D721Med (cell line): Measurements from ENCODE around the gene FOXO1.
A peak's percentile ranks its signal among the peaks of the same experiment; 100 is the strongest.

Experiments used
- DNase-seq: peaks from one replicate; pipeline ENCODE4 v3.0.0; 2011; ENCODE audit warnings: low spot score; ENCODE audit not compliant: insufficient read length
- FAIRE-seq: peaks from 2 replicates; lab custom pipeline; 2011; peaks lifted over from hg19 to GRCh38; lab: Jason Lieb, UNC
- TF ChIP-seq, protein P1 (sequence below): IDR thresholded peaks from 2 replicates; pipeline ENCODE4 v1.5.1; 2012; ENCODE audit warnings: mild to moderate bottlenecking, control low read depth; ENCODE audit not compliant: insufficient read depth; ENCODE audit errors: missing control alignments

The FOXO1 gene

DNA sequence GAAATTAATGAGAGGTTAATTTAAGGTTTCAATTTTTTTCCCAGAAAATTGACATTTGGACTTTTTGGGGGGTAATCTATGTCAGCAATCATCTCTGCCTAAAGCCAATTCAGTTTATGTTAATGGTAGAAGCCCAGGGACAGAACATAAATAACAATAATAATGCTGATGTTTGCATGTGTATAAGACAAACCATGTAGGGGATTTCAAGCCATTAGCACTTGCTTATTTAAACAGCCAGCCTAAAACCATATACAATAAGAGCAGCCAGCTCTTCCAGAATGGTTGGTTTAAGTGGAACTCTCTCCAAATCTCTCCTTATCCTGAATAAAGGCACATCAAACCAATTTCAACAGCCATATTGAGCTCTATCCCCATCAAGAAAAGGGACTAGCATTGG, 7.0 kb upstream of the FOXO1 start:
- DNase-seq = no peak
- TF ChIP-seq, protein P1, sequence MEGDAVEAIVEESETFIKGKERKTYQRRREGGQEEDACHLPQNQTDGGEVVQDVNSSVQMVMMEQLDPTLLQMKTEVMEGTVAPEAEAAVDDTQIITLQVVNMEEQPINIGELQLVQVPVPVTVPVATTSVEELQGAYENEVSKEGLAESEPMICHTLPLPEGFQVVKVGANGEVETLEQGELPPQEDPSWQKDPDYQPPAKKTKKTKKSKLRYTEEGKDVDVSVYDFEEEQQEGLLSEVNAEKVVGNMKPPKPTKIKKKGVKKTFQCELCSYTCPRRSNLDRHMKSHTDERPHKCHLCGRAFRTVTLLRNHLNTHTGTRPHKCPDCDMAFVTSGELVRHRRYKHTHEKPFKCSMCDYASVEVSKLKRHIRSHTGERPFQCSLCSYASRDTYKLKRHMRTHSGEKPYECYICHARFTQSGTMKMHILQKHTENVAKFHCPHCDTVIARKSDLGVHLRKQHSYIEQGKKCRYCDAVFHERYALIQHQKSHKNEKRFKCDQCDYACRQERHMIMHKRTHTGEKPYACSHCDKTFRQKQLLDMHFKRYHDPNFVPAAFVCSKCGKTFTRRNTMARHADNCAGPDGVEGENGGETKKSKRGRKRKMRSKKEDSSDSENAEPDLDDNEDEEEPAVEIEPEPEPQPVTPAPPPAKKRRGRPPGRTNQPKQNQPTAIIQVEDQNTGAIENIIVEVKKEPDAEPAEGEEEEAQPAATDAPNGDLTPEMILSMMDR = no peak
- no peak for FAIRE-seq

DNA sequence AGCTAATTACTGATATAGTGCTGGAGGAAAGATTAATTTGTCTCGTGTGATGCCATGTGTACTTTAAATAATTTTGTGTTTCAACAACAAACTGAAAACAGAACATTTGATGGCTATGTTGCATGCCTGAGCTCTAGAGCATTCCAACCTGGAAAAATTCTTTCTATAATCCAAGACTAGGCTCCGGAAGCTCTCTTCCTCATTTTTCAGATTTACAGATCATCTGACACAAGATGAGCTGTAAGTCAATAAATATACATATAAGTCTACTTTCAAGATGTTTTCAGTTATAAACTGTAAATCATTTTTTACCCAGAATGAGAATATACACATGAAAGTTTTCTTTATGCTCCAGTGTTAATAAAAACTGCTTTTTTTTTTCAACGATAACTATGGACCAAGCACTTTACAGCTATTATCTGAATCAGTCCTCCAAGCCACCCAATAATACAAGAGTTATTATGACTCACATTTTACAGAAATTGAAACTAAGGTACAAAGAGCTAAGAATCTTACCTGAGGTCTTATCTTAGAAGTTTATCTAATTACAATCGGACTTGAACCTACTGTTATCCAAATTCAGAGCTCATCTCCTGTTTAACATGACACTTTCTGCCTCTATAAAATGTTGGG, 6.4 kb upstream of the FOXO1 start:
- DNase-seq (no peak), FAIRE-seq (no peak)
- TF ChIP-seq, protein P1 = no peak

DNA sequence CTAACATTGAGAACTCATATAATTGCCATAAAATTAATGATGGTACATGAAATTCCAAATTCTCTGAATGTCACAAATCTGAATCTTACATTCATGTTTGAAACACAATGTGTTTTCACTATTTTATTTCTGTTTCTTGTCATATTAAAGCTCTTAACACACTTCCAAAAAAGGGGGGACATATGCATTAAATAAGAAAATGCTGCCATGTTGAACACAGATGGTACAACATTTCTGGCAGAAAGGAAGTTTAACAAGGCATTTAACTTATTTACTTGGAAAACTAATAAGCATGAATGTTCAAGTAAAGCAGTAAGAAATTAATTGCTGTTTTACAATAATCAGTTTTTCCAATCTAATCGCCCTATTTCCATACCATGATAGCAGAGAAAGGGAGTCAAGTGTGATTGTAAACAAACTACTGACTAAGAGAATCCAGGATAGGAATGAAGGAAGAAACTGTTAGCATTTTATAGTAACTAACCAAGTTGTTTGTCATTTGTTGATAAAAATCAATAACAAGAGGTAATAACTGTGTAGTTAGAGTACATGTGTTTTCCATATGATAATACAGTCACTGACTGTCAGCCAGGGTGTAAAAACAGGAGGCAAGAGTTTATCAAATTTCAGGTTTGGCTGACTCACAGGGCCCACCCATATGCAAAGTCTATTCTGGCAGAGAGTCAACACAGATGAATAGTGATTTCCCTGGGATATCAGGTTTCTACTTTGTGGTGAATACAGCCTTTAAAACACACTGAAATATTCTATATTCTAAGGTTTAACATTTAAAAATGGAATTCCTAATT, 5.7 kb upstream of the FOXO1 start:
- DNase-seq (no peak), FAIRE-seq (no peak)
- TF ChIP-seq, protein P1 = no peak

DNA sequence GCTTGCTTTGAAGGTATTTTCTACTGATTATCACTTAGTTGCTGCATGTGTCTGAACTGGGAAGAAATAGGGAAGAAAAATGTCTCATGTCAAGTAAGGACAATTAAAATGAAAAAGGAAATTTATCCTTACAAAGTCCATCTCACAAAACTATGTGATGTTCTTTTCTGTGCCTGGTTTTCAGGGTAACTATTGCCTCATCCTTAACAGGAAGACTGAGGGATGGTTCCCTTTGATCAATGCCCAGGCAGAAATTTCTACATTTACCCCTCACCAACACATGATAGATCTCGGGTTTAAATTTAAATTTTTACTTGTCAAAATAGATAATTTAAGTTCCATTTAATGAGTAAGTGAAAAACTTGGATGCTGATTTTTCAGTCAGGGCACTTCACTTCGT, 3.9 kb upstream of the FOXO1 start:
- FAIRE-seq (no peak), DNase-seq (no peak)
- TF ChIP-seq, protein P1 = no peak

DNA sequence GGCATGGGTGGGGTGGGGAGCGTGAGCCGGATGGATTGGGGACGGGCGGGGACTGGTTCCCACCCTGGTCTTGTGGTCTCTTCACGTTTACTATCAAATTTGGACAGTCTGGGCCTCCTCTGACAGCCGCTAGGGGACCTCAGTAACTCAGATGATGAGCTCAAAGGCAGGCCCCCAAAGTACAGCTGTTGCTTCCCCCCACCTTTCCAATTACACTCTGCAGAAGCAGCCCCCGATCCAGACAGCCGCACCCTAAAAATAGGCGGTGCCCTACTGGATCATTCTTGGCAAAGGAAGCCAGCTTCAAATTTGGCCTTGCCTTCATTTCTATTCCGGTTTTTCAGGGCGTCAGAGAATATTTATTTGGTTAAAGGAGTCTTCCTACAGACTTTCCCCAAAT, 1.9 kb upstream of the FOXO1 start:
- FAIRE-seq = no peak
- DNase-seq = no peak
- TF ChIP-seq, protein P1 = peak; percentile 42

DNA sequence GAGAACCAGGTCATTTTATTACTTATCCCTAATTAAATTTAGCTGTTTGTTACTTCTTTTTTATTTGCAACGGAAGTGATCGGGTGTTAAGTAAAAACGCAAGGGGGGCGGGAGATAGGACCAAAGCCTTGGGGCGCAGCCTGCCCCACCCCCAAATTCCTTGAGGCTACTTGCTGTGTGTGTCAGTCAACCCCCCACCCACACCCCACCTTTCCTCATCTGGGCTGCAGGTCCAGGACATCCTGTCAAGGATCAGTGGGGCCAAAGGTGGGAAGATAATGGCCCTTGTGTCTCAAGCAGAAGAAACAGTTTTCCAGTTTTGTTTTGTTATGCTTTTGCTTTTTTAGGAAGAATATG, 1.2 kb upstream of the FOXO1 start:
- DNase-seq (no peak), FAIRE-seq (no peak)
- TF ChIP-seq, protein P1 = no peak

DNA sequence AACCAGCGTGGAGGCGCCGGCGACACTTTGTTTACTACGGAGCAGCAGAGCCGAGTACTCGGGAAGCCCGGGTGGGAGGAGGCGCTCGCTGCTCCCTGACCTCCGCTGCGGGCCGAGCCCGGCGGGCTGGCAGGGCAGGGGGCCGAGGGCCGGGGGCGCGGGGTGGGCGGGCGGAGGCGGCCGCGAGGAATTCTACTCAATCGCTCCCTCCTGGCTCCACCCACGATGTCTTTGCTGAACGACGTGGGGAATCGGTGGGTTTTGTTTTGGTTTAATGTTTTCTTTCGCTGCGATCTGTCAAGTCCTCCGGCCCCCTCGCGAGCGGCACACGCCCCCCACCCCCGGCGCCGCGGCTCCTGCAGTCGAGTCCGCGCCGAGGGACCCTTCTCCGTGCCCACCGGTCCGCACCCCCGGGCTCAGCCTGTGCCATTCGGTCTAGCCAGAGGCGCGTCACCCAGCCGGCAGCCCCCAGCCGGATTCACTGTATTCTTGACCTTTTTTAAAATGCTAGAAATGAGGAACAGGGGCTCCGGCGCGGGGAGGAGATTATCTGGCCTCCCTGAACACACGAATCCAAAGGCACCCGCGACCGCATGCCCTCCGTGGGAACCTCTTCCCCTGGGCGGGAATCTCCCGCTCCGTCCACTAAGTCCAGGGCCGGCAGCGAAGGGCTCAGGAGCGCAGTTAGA, 636 bp upstream of the FOXO1 start:
- TF ChIP-seq, protein P1 = no peak
- FAIRE-seq = no peak
- peak; percentile 57 for DNase-seq
